Activated gamma-delta T cell treated with Interleukin-2 at 50 U/mL for 16 hours (primary cell): ENCODE data around the gene MANF.

Source experiments
- DNase-seq: peaks from one replicate; pipeline ENCODE4 v3.0.0-alpha.2; 2020

The MANF gene

DNA sequence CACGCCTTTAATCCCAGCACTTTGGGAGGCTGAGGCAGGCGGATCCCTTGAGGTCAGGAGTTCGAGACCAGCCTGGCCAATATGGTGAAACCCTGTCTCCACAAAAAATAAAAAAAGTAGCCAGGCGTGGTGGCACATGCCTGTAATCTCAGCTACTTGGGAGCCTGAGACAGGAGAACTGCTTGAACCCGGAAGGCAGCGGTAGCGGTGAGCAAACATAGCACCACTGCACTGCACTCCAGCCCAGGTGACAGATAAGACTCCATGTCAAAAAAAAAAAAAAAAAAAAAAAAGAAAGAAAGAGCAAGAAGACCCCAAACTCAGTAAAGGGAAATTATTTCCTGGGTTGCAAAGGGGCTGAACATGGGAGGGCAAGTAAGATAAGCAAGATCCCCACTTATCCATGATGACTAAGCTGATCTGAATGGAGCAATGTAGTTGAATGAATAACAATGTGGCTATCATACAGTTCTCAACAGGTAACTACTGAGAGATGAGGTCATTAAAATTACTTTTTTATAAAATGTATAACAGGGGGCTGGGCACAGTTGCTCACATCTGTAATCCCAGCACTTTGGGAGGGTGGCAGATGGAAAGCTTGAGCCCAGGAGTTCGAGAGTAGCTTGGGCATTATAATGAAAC is 52.0 kb downstream of the MANF start:
- DNase-seq, result no peak
